SJSA1 (cell line): ENCODE results near the gene POU6F2. TPM values are rescaled to one million over a fixed set of nuclear protein-coding genes. Genes with fewer than 3 reads are reported as not detected.

Source experiments
- DNase-seq, 2 experiments: peaks; one replicate each; pipeline ENCODE4 v3.0.0-alpha.2; 2015 to 2020; ENCODE audit warnings: low spot score in 2 of 2, low read depth in 1 of 2
- H3K27ac ChIP-seq: fragments of 250-450 bp; sonication (Bioruptor Pico); 2 replicates; pipeline ENCODE4 v1.5.1; 2020; ENCODE audit warnings: mild to moderate bottlenecking, moderate library complexity
- H3K27me3 ChIP-seq: fragments of 250-450 bp; sonication (Bioruptor Pico); replicated peaks from 2 replicates; pipeline ENCODE4 v1.5.1; 2020; ENCODE audit warnings: mild to moderate bottlenecking, moderate library complexity
- H3K36me3 ChIP-seq: fragments of 250-450 bp; sonication (Bioruptor Pico); 2 replicates; pipeline ENCODE4 v1.5.1; 2020; ENCODE audit warnings: mild to moderate bottlenecking
- H3K4me1 ChIP-seq: fragments of 250-450 bp; sonication (Bioruptor Pico); replicated peaks from 2 replicates; pipeline ENCODE4 v1.6.1; 2021; ENCODE audit warnings: mild to moderate bottlenecking
- H3K4me3 ChIP-seq: fragments of 250-450 bp; sonication (Bioruptor Pico); 2 replicates; pipeline ENCODE4 v1.5.1; 2020; ENCODE audit warnings: mild to moderate bottlenecking
- H3K9me3 ChIP-seq: fragments of 250-450 bp; sonication (Bioruptor Pico); replicated peaks from 2 replicates; pipeline ENCODE4 v1.5.1; 2020; ENCODE audit warnings: mild to moderate bottlenecking
- total RNA-seq: library from RNA; depleted of rRNA; stranded (reverse); fragments of >200 nt; shearing (Covaris generic); gene quantifications from 2 replicates; pipeline ENCODE4 v1.2.3, GENCODE V29; 2014

The POU6F2 gene
- total RNA-seq, 1 experiment from 2014 or later = not detected

DNA sequence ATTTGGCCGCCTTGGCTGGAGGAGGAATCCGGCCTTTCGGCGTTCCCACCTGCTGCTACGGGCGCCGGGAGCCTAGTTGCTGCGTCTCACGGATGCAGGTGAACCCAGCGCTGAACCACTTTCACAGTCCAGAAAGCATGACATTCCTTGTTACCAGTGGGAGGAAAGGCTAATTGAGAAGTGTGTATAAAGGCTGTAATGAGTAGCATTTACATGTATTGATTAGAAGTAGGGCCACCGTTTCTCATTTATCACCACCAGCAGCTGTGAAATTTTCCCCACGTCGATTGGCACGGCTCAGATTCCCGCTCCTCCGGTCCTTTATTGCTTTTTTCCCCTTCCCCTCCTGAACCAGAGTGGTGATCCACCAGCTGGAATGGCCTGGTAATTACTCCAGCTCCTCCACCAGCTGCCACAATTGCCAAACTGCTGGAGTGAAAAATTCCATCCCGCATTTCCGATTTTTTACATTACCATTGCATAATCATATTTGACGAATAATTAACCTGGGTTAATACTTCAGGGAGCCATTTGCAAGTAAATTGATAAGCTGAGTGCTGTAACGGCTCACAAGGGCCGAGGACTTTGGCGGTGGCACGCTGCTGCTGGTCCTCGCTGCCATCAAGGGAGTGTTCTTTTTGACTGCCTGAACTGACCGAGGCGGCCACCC, 153.3 kb downstream of the POU6F2 start:
- Histone ChIP-seq H3K36me3 (no peaks in the 10 kb centered on the region), H3K27me3 (no peaks in the 10 kb centered on the region), H3K4me1 (no peaks in the 10 kb centered on the region), H3K27ac (no peak overlapping the region), H3K4me3 (no peak overlapping the region), H3K9me3 (no peaks in the 10 kb centered on the region)
- no peak for DNase-seq

DNA sequence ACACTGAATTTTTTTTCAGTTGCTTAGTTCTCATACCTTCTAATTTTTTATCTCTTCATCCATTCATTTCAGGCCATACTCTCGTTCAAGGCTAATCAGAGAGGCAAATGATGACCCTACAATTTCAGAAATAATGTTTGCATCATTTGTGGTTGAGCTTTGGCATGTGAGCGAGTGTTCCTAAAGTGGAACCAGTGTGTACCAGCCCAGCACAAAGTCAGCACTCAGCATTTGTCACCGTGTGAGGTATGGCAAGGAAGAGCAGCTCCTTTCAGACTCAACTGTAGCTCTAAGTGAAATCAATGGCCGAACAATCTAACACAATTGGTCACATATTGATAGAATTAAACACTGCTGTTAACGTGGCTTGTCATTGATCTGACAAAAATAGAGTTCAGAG, 154.6 kb downstream of the POU6F2 start:
- Histone ChIP-seq H3K9me3 (no peaks in the 10 kb centered on the region), H3K27ac (no peak overlapping the region), H3K36me3 (no peaks in the 10 kb centered on the region), H3K27me3 (no peaks in the 10 kb centered on the region), H3K4me3 (no peak overlapping the region), H3K4me1 (no peaks in the 10 kb centered on the region)
- no peak for DNase-seq

DNA sequence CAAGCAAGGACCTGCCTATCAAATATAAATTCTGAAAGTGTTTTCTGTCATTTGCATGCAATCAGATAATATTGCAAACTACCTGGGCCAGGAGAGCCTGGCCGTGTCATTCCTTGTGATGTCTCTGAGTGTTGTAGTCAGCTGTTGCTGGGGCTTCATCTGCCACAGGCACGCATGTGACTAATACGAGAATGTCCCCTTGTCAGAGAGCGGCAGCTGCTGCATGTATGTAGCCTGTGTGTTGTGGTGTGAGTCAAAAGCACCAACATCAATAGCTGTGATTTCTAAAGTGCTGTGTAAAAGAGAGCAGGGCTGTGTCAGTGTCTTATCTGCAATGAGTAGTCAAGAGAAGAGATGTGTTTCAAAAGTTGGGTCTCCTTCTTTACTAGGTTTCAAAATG, 155.4 kb downstream of the POU6F2 start:
- Histone ChIP-seq H3K4me3 (no peak overlapping the region), H3K9me3 (no peaks in the 10 kb centered on the region), H3K4me1 (no peaks in the 10 kb centered on the region), H3K27ac (no peak overlapping the region), H3K27me3 (no peaks in the 10 kb centered on the region), H3K36me3 (no peaks in the 10 kb centered on the region)
- no peak for DNase-seq

DNA sequence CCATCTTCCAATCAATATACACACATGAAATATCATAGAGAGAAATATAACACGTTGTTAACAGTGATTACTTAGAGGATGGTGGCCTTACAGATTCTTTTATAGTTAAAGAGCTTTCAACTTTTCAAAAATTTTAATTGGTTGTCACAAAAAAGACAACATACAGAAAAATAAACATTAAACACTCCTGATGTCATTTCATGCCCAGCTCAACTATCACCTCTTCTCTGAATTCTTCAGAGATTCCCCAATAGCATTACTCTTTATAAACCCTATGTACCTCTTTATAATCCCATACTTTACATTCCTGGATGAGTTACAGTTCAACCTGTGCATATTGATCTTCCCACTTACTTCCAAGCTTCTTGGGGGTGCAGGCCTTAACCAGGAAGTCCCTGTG, 159.8 kb downstream of the POU6F2 start:
- Histone ChIP-seq H3K27me3 (no peaks in the 10 kb centered on the region), H3K4me1 (no peaks in the 10 kb centered on the region), H3K36me3 (no peaks in the 10 kb centered on the region), H3K9me3 (no peaks in the 10 kb centered on the region), H3K27ac (no peak overlapping the region), H3K4me3 (no peak overlapping the region)
- DNase-seq = no peak

DNA sequence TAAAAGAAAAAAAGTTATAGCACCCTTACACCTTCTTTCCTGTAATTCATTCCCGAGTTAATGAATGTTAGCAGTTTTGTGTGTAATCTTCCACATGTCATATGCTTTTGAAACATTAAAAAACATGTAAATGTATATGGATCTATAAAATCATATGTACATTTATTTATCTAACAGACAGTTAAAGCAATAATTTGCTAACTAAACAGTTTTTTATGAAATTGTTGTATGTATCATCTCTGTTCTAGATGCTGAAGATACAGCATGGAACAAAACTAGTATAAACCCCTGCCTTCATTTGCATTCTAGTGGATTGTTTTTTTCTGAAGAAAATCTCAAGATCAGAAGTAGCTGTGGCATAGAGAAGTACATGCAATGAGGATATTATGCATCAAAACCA, 165.0 kb downstream of the POU6F2 start:
- Histone ChIP-seq H3K4me3 (no peak overlapping the region), H3K27ac (no peak overlapping the region), H3K27me3 (no peaks in the 10 kb centered on the region), H3K4me1 (no peaks in the 10 kb centered on the region), H3K9me3 (no peaks in the 10 kb centered on the region), H3K36me3 (no peaks in the 10 kb centered on the region)
- no peak for DNase-seq

DNA sequence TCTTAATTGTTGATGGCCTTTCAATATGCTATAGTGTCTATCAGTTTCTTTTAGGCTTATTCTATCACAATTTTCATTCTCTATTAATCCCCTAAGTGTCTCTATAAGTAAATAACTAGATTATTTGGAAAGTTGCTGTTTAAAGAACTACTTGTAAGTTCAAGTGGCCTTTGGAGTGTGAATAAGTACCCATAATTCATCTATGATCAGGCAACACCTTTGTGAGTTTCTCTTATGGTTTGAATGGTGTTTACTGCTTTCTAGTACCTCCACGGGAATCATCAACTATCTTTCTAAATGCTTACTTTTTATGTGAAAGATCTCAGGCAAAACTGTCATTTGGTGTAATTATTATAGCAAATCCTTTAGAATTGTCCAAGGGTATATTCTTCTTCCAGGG, 166.7 kb downstream of the POU6F2 start:
- no peaks in the 10 kb centered on the region for H3K27me3 ChIP-seq
- H3K27ac ChIP-seq = no peak overlapping the region
- no peak overlapping the region for H3K4me3 ChIP-seq
- DNase-seq = no peak
- H3K36me3 ChIP-seq = no peaks in the 10 kb centered on the region
- no peaks in the 10 kb centered on the region for H3K4me1 ChIP-seq
- H3K9me3 ChIP-seq = no peaks in the 10 kb centered on the region

DNA sequence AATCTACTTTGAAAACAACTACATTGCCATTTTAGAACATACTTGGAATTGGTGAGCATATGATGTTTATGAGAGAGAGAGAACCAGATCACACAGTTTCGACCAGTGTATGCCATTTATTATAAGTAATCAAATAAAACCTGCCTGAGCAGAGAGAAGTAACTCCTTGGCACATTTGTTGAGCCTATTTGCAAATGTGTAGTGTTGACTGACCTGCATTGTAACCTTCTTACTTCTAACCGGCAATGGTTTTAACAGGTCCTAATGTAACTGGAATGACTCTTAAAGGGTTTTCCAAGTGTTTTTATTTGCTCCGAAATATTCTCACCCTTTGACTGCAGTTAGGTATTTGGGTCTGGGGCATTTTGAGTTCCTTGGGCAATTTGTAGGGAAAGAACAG, 167.6 kb downstream of the POU6F2 start:
- no peak overlapping the region for H3K27ac ChIP-seq
- H3K4me3 ChIP-seq = no peak overlapping the region
- no peaks in the 10 kb centered on the region for H3K9me3 ChIP-seq
- no peak for DNase-seq
- H3K27me3 ChIP-seq = no peaks in the 10 kb centered on the region
- no peaks in the 10 kb centered on the region for H3K36me3 ChIP-seq
- no peaks in the 10 kb centered on the region for H3K4me1 ChIP-seq

DNA sequence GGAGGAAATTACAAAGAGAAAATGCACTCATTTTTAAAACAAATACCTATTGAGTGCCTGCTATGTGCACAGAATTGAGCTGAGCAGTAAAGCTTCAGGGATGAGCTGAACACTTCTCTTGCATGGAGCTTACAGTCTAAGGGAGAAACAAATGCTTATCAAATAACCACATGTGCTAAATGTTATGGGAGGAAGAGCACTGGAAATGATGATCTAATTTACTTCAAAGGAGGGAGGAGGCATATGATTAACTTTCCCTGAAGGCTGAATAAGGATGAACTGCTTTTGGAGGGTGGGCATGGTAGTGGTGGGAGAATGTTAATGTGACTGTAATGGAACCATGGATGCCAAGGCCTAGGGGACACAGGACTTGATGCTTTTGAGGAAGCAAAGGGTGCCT, 168.2 kb downstream of the POU6F2 start:
- Histone ChIP-seq H3K27ac (no peak overlapping the region), H3K27me3 (no peaks in the 10 kb centered on the region), H3K9me3 (no peaks in the 10 kb centered on the region), H3K36me3 (no peaks in the 10 kb centered on the region), H3K4me1 (no peaks in the 10 kb centered on the region), H3K4me3 (no peak overlapping the region)
- DNase-seq = no peak

DNA sequence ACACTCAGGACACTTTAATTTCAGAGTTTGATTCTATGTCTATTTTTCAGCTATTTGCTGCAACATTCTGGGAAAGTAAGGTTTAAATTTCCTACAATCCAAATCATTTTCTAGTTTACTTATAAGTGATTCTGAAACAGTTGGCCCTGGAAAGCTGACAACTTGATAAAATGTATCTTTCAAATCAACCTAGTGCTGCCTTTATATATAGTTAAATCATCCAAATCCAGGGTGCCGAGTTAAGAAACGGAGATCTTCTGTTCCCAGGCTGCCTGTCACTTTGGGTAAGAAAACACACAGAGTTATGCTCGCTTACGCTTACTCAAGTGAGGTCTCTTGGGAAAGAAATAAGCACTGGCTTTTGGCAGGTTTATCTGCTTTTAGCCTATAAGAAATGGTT, 175.0 kb downstream of the POU6F2 start:
- Histone ChIP-seq H3K36me3 (no peaks in the 10 kb centered on the region), H3K4me3 (no peak overlapping the region), H3K9me3 (no peaks in the 10 kb centered on the region), H3K4me1 (peaks cover 11% of the 10 kb centered on the region), H3K27ac (no peak overlapping the region), H3K27me3 (no peaks in the 10 kb centered on the region)
- no peak for DNase-seq

DNA sequence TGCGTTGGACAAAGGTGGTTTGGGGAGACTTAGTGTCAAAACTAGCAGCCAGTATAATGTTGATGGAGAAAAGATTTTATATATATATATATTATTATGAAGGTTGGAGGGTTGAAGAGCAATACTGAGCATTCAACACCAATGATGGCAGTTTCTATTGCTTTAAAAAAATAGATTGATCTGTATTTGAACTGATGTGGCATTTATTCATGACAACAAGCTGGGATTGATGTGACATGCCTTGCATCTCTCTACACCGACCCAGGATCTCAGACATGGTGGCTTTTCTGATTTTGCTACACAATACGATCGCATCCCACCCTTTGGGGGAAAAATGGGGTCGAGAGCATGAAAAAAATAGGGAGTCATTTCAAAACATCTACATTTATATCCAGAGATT, 175.4 kb downstream of the POU6F2 start:
- no peaks in the 10 kb centered on the region for H3K9me3 ChIP-seq
- H3K4me1 ChIP-seq = peaks cover 11% of the 10 kb centered on the region
- no peaks in the 10 kb centered on the region for H3K27me3 ChIP-seq
- no peak for DNase-seq
- no peak overlapping the region for H3K4me3 ChIP-seq
- H3K36me3 ChIP-seq = no peaks in the 10 kb centered on the region
- no peak overlapping the region for H3K27ac ChIP-seq

DNA sequence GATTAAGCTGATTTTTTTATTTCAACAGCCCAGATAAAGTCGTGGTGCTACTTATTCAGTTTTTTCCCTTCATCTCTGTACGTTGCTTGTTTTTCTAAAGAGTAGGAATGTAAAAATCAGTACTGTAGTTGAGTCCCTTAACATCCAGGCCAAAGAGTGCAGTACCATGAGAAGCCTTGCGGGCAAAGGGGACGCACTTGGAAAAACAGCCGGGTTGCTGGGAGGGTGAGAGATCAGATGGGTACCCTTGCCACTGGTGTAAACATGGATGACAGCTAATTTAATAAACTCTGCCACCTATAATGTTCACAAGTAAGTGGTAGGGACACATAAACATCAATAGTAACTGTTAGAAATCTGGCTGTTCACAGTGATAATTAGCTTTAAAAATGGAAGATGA, 175.9 kb downstream of the POU6F2 start:
- no peak overlapping the region for H3K27ac ChIP-seq
- no peaks in the 10 kb centered on the region for H3K36me3 ChIP-seq
- no peak overlapping the region for H3K4me3 ChIP-seq
- H3K9me3 ChIP-seq = no peaks in the 10 kb centered on the region
- DNase-seq = peak in 1 of 2 experiments; percentile 57
- H3K27me3 ChIP-seq = no peaks in the 10 kb centered on the region
- H3K4me1 ChIP-seq = peaks cover 11% of the 10 kb centered on the region

DNA sequence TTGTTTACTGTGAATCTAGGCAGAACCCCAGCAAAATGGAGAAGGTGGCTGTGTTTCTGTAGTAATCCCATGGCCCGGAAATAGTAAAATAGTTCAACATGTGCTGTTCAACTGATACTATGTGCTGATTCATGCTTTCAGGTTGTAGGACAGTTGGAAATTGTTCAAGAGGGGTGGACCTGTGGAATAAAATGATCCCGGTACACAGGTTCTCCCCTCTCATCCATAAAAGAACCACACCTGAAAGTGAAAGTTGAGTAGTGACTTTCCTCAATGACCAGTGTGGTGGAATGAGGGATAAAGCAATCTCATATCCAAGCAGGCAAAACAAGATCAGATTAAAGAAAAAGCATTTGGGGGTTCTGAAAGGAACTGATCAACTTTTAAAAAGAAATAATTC, 177.1 kb downstream of the POU6F2 start:
- no peak overlapping the region for H3K4me3 ChIP-seq
- no peaks in the 10 kb centered on the region for H3K27me3 ChIP-seq
- no peaks in the 10 kb centered on the region for H3K9me3 ChIP-seq
- peaks cover 11% of the 10 kb centered on the region for H3K4me1 ChIP-seq
- no peak for DNase-seq
- no peak overlapping the region for H3K27ac ChIP-seq
- H3K36me3 ChIP-seq = no peaks in the 10 kb centered on the region

DNA sequence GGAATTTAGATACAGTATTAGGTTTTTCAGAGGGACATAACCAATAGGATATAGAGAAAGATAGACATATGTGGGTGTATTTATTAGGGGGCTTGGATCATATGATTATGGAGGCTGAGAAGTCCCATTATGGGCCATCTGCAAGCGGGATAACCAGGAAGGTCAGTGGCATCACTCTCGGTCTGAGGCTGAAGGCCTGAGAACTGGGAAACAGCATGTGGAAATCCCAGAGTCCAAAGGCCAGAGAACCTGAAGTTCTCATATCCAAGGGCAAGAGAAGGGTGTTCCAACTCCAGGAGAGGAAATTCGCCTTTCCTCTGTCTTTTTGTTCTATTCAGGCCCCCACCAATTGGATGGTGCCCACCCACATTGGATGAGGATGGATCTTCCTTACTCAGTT, 180.7 kb downstream of the POU6F2 start:
- peaks cover 11% of the 10 kb centered on the region for H3K4me1 ChIP-seq
- no peak overlapping the region for H3K4me3 ChIP-seq
- no peaks in the 10 kb centered on the region for H3K9me3 ChIP-seq
- H3K36me3 ChIP-seq = no peaks in the 10 kb centered on the region
- no peak overlapping the region for H3K27ac ChIP-seq
- DNase-seq = no peak
- H3K27me3 ChIP-seq = no peaks in the 10 kb centered on the region

DNA sequence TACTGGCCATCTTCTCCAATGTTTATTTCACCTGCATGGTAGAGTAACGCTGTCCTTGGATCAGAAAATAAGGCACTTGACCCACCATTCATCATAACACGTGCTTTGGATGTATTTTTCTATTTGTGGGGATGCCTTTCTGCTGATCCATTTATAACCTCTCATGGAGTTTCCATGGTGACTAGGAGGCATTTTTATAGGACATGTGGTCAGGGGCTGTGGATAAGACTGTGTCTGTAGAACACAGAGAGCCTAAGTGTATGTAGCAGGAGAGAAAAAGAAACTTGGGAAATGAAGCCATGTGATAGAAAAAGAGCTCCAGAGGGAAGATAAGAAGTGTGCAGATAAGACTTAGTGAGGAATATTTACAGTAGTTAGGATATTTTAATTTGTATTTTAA, 184.2 kb downstream of the POU6F2 start:
- no peaks in the 10 kb centered on the region for H3K36me3 ChIP-seq
- DNase-seq = no peak
- H3K9me3 ChIP-seq = no peaks in the 10 kb centered on the region
- no peak overlapping the region for H3K27ac ChIP-seq
- no peak overlapping the region for H3K4me3 ChIP-seq
- H3K27me3 ChIP-seq = no peaks in the 10 kb centered on the region
- H3K4me1 ChIP-seq = no peaks in the 10 kb centered on the region

DNA sequence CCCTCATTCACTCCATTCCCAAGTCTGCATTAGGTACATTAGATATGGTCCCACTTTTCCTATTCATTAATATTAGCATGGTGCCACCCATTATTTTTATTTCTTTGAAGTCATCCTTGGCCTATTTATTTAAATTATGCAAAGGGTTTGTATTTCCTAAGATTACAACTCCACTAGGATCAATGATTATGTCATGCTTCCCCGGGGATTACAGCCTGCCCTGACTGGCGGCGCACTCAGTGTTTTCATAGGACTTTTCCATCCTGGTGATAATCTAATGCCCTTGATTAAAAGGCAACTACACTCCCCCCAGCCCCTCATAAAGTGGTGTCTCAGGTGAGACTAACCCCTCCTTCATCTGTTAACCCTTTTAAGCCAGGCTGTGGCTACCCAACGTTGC, 187.2 kb downstream of the POU6F2 start:
- no peak for DNase-seq
- H3K27me3 ChIP-seq = no peaks in the 10 kb centered on the region
- no peak overlapping the region for H3K4me3 ChIP-seq
- no peaks in the 10 kb centered on the region for H3K4me1 ChIP-seq
- no peak overlapping the region for H3K27ac ChIP-seq
- no peaks in the 10 kb centered on the region for H3K9me3 ChIP-seq
- no peaks in the 10 kb centered on the region for H3K36me3 ChIP-seq
